ENCODE results near the gene MED12L. TPM values are rescaled to one million over a fixed set of nuclear protein-coding genes. Genes with fewer than 3 reads are reported as not detected.
A peak's percentile ranks its signal among the peaks of the same experiment; 100 is the strongest.
"Not testable (repeated sequence)": the region's sequence is repeated elsewhere in the genome, so short reads cannot be mapped to it uniquely, and the experiment has no call there.

MED12L gene
- total RNA-seq, 1 donor from 2014 or later: 0.43 TPM

DNA sequence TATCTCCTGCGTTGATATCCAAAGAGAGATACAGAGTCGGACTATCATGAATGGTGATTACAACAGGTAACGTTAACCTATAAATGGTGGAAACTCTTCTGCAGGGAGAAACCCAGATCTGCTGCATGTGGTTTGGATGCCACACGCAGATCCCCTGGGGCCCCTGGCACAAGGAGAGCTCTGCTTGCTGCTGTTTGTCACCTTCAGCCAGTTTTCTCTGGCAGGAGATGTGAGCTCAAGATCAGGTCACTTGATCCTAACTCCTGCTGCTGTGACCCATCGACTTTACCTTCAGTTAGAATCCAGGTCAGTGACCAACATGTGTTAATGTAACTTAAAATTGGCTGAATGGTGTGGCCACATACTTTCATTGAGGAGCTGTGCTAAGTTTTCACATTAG, 141.4 kb downstream of the MED12L start:
- H3K27me3 ChIP-seq: no peaks in the 10 kb centered on the region
- intact Hi-C loops (cut with DNase I): loop anchor here (1.0 to 5.0 kb wide), 4 partner anchors 56 to 690 kb away; no protein-coding TSS in a partner anchor
- DNase-seq (ENCODE audit: low spot score in 2 of 2): no peak
- TF ChIP-seq, protein P1, sequence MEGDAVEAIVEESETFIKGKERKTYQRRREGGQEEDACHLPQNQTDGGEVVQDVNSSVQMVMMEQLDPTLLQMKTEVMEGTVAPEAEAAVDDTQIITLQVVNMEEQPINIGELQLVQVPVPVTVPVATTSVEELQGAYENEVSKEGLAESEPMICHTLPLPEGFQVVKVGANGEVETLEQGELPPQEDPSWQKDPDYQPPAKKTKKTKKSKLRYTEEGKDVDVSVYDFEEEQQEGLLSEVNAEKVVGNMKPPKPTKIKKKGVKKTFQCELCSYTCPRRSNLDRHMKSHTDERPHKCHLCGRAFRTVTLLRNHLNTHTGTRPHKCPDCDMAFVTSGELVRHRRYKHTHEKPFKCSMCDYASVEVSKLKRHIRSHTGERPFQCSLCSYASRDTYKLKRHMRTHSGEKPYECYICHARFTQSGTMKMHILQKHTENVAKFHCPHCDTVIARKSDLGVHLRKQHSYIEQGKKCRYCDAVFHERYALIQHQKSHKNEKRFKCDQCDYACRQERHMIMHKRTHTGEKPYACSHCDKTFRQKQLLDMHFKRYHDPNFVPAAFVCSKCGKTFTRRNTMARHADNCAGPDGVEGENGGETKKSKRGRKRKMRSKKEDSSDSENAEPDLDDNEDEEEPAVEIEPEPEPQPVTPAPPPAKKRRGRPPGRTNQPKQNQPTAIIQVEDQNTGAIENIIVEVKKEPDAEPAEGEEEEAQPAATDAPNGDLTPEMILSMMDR (IDR thresholded peaks at IDR 0.05): no peak
- H3K27ac ChIP-seq: no peak overlapping the region
- H3K4me3 ChIP-seq: no peak overlapping the region
- H3K9me3 ChIP-seq: no peaks in the 10 kb centered on the region
- no peaks in the 10 kb centered on the region for H3K36me3 ChIP-seq
- H3K4me1 ChIP-seq: peaks cover 6 to 8% of the 10 kb centered on the region in 2 donors

DNA sequence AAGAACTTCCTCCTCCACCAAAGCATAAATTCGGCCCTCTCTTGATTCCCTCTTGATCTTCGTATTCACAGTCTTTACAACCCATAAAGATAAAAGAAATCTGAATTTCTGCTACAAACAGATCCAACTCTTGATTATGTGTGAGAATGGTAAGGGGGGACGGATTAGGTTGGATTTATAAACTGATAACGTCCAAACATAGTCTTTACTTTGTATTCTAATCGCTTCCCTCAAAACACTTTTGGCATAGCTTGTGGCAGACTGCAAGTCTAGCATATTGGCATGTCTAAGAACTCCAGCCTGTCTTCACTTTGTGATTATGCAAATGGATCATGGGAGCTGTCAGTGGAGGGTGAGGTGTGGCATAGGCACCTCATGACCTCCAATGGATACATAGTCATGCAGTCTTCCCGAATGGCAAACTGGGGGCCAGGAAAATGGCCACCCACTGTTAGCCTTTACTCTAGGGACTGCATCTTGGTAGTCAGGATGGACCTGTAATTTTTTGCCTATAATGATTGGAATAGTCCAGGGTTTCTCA, 141.9 kb downstream of the MED12L start:
- no peak for DNase-seq (ENCODE audit: low spot score in 2 of 2)

DNA sequence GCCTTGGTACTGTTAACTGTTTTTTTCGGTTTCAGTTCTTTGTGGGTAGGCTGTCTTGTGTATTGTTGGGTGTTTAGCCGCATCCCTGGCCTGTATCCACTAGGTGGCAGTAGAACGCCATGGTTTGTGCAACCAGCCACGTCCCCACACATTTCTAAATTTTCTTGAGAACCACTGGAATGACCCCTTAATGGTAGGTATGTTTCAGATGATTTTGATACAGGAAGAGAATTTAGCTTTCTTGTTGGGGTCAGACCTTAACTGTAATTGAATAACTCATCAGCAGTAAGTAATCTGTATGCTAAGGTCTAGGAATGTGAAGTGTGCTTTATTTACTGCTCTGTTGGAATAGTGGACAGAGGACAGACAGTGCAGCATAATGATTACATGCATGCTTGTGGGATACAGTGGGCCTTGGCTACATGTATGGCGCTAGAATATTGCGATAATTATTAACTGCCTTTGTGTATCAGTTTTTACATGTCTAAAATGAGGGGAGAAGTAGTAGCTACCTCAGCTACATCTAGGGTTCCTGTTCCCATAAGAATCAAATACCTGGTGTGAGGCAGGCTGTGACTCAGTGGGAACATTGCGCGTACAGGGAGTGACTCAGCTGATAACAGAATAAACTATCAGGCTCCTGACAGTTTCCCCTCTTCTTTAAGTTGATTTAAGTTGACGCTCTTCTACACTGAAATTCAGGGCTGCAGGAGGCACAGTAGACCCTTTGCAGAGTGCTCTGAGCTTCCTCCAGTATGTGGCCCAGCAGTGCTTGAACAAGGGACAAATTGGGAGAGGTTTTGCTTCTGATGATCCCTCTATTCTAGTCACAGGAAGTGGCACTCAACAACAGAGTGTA, 142.6 kb downstream of the MED12L start:
- no peaks in the 10 kb centered on the region for H3K36me3 ChIP-seq
- intact Hi-C loops (cut with DNase I): loop anchor here (1.0 to 5.0 kb wide), 4 partner anchors 55 to 689 kb away; no protein-coding TSS in a partner anchor
- no peak overlapping the region for H3K4me3 ChIP-seq
- TF ChIP-seq, protein P1 (IDR thresholded peaks at IDR 0.05): peak; percentile 83 to 88 (median 86)
- no peaks in the 10 kb centered on the region for H3K27me3 ChIP-seq
- H3K4me1 ChIP-seq: peaks cover 6 to 8% of the 10 kb centered on the region in 2 donors
- no peaks in the 10 kb centered on the region for H3K9me3 ChIP-seq
- DNase-seq (ENCODE audit: low spot score in 2 of 2): peak; percentile 14 to 80
- H3K27ac ChIP-seq: peak overlapping the region in 1 of 2 donors; percentile 5

More for the DNA sequence above, 141.9 kb downstream of the MED12L start:
- H3K36me3 ChIP-seq: no peaks in the 10 kb centered on the region
- H3K4me3 ChIP-seq: no peak overlapping the region
- intact Hi-C loops (cut with DNase I): loop anchor here (1.0 to 5.0 kb wide), 4 partner anchors 56 to 690 kb away; no protein-coding TSS in a partner anchor
- peaks cover 6 to 8% of the 10 kb centered on the region in 2 donors for H3K4me1 ChIP-seq
- TF ChIP-seq, protein P1 (IDR thresholded peaks at IDR 0.05): no peak
- no peaks in the 10 kb centered on the region for H3K27me3 ChIP-seq
- H3K9me3 ChIP-seq: no peaks in the 10 kb centered on the region
- H3K27ac ChIP-seq: no peak overlapping the region

DNA sequence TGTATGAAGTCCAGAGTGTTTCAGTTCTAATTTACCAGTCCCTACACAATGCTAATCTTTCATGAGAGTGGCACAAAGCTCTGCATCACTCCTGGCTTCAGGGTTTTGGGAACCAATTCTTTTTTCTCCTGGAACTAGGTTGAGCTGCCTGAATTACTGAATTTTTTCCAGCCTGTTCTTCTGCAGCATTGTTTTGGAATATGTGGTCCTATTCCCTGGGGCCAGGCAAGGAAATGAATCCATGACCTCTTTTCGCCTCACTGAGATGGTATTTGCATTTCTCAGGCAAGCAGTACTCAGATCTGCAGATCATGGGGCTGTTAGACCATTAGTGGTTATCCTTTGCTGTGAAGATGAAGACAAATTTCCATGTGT, 143.2 kb downstream of the MED12L start:
- DNase-seq (ENCODE audit: low spot score in 2 of 2): no peak
- Histone ChIP-seq H3K36me3 (no peaks in the 10 kb centered on the region), H3K4me3 (no peak overlapping the region), H3K27me3 (no peaks in the 10 kb centered on the region), H3K9me3 (no peaks in the 10 kb centered on the region), H3K4me1 (peaks cover 6 to 8% of the 10 kb centered on the region in 2 donors), H3K27ac (peak overlapping the region in 1 of 2 donors; percentile 5)
- intact Hi-C loops (cut with DNase I): loop anchor here (5.0 kb wide), 3 partner anchors 434 to 689 kb away; no protein-coding TSS in a partner anchor
- TF ChIP-seq, protein P1 (IDR thresholded peaks at IDR 0.05): no peak

- Histone ChIP-seq H3K27ac (no peak overlapping the region), H3K4me1 (peaks cover 6 to 8% of the 10 kb centered on the region in 2 donors), H3K4me3 (no peak overlapping the region), H3K36me3 (no peaks in the 10 kb centered on the region), H3K9me3 (no peaks in the 10 kb centered on the region), H3K27me3 (no peaks in the 10 kb centered on the region)
- DNase-seq (ENCODE audit: low spot score in 2 of 2): no peak
- intact Hi-C loops (cut with DNase I): no loop called here
- TF ChIP-seq, protein P1 (IDR thresholded peaks at IDR 0.05): no peak
Measured at GRCh38 chr3:151230646-151231045, 145.2 kb downstream of the MED12L start.

- intact Hi-C loops (cut with DNase I); H3K27ac ChIP-seq; H3K36me3 ChIP-seq; H3K4me1 ChIP-seq; H3K9me3 ChIP-seq; H3K4me3 ChIP-seq; H3K27me3 ChIP-seq; DNase-seq (ENCODE audit: low spot score in 2 of 2): not testable (repeated sequence)
Measured at GRCh38 chr3:151232403-151232802, 146.9 kb downstream of the MED12L start.
